ENCODE results near the gene VAMP3.
A peak's percentile ranks its signal among the peaks of the same experiment; 100 is the strongest.

VAMP3 gene

GRCh38 chr1:7770997-7771822, at the start of gene VAMP3:
Gene VAMP3, plus strand, starts transcription at chr1:7771296. Its CDS starts 88 bp downstream, at chr1:7771384.
- DNase-seq, result peak; percentile 92

- no peak for DNase-seq
Observed at GRCh38 chr1:7721940-7722669, 49.0 kb upstream of the VAMP3 start.

- no peak for DNase-seq
Observed at GRCh38 chr1:7722670-7723012, 48.5 kb upstream of the VAMP3 start.

- no peak for DNase-seq
Observed at GRCh38 chr1:7726623-7727022, 44.5 kb upstream of the VAMP3 start.

GRCh38 chr1:7727809-7728471, 43.2 kb upstream of the VAMP3 start:
- DNase-seq, result no peak

- no peak for DNase-seq
Observed at GRCh38 chr1:7729761-7730160, 41.3 kb upstream of the VAMP3 start.

- DNase-seq, result no peak
Observed at GRCh38 chr1:7732331-7732730, 38.8 kb upstream of the VAMP3 start.

GRCh38 chr1:7733276-7733675, 37.8 kb upstream of the VAMP3 start:
- no peak for DNase-seq

GRCh38 chr1:7738044-7738443, 33.1 kb upstream of the VAMP3 start:
- no peak for DNase-seq

GRCh38 chr1:7743346-7743745, 27.8 kb upstream of the VAMP3 start:
- no peak for DNase-seq

- no peak for DNase-seq
Observed at GRCh38 chr1:7744882-7745281, 26.2 kb upstream of the VAMP3 start.

- no peak for DNase-seq
Observed at GRCh38 chr1:7745783-7746182, 25.3 kb upstream of the VAMP3 start.

- DNase-seq, result no peak
Observed at GRCh38 chr1:7747605-7748004, 23.5 kb upstream of the VAMP3 start.

- DNase-seq, result no peak
Observed at GRCh38 chr1:7749126-7749525, 22.0 kb upstream of the VAMP3 start.

GRCh38 chr1:7751174-7751573, 19.9 kb upstream of the VAMP3 start:
- no peak for DNase-seq

- DNase-seq, result peak; percentile 70
Observed at GRCh38 chr1:7752512-7753417, 18.3 kb upstream of the VAMP3 start.

GRCh38 chr1:7753641-7754040, 17.5 kb upstream of the VAMP3 start:
- no peak for DNase-seq

GRCh38 chr1:7754234-7754633, 16.9 kb upstream of the VAMP3 start:
- no peak for DNase-seq

- DNase-seq, result no peak
Observed at GRCh38 chr1:7755448-7755847, 15.6 kb upstream of the VAMP3 start.

GRCh38 chr1:7760245-7760644, 10.9 kb upstream of the VAMP3 start:
- DNase-seq, result no peak

- DNase-seq, result no peak
Observed at GRCh38 chr1:7761103-7761502, 10.0 kb upstream of the VAMP3 start.

- no peak for DNase-seq
Observed at GRCh38 chr1:7767176-7767575, 3.9 kb upstream of the VAMP3 start.

GRCh38 chr1:7768583-7768982, 2.5 kb upstream of the VAMP3 start:
- no peak for DNase-seq

Measured in right hindlimb (tissue), 1 donor.